ENCODE results near the gene CNTNAP5. TPM values are rescaled to one million over a fixed set of nuclear protein-coding genes. Genes with fewer than 3 reads are reported as not detected.

Gene CNTNAP5
- not detected in 2 replicates for total RNA-seq

DNA sequence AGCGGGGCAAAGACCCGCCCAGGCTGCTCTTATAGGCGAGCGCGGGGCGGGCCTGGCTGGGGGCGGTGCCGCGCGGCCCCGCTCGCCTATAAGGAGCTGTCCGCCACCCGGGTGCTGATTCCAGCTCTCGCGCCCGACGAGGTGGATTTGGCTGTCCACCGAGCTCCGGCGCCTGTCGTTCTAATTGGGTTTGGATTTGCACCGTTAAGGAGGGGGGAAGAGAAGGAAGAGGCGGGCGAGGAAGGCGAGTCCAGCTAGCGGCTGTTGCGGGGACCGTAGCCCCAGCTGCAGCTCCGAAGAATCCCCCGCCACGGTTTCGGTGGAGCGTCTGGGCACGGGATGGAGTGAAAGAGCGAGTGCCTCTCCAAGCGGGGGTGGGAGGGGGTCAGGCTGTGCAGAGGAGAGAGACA, at the start of gene CNTNAP5:
CNTNAP5 (plus strand) TSS at position 117 of the 410 bp plus-strand sequence. CDS start 364 bp downstream, outside the sequence.

Data from nasal cavity respiratory epithelium epithelial cell of viscerocranial mucosa (primary cell).